ENCODE measurements around the gene CCDC124. TPM values are rescaled to one million over a fixed set of nuclear protein-coding genes. Genes with fewer than 3 reads are reported as not detected.

CCDC124 gene
- total and polyA plus RNA-seq, 10 of the 15 experiments (the other 5 are each of a cell fraction or from before 2014, with no cell fraction given): 3.7 to 184 (median 51.8) TPM

- TF ChIP-seq ESRRA (IDR thresholded peaks at IDR 0.05; ENCODE audit: low read length) (no peak), ZBTB11 (CRISPR knock-in tag; IDR thresholded peaks at IDR 0.05) (no peak), MTA3 (IDR thresholded peaks at IDR 0.05; ENCODE audit: borderline replicate concordance, low read length) (no peak), SKIL (IDR thresholded peaks at IDR 0.05; ENCODE audit: low read depth, poor library complexity, severe bottlenecking) (no peak), MLLT1 (IDR thresholded peaks at IDR 0.05) (no peak), FOXK2 (IDR thresholded peaks at IDR 0.05) (no peak), ZNF217 (IDR thresholded peaks at IDR 0.05) (no peak), SREBF1 (IDR thresholded peaks at IDR 0.05; ENCODE audit: low read length) (no peak), IRF4 (IDR thresholded peaks at IDR 0.05; ENCODE audit: low read depth, low read length) (no peak)
Measured at GRCh38 chr19:17936379-17936778, 3.6 kb downstream of the CCDC124 start (continued).
